GM12801 (cell line): ENCODE results near the gene C1RL.

ENCODE experiments used
- CTCF ChIP-seq: IDR thresholded peaks from one replicate; pipeline ENCODE4 v1.5.1; 2011; ENCODE audit warnings: control low read depth; ENCODE audit not compliant: insufficient read length; ENCODE audit errors: extremely low read depth

The C1RL gene

GRCh38 chr12:7081037-7081436, 28.0 kb downstream of the C1RL start:
- TF ChIP-seq CTCF, result no peak

- no peak for TF ChIP-seq CTCF
Observed at GRCh38 chr12:7079826-7080125, 29.2 kb downstream of the C1RL start.

- TF ChIP-seq CTCF, result no peak
Observed at GRCh38 chr12:7078163-7078562, 30.9 kb downstream of the C1RL start.

GRCh38 chr12:7076493-7076892, 32.5 kb downstream of the C1RL start:
- TF ChIP-seq CTCF, result no peak

- no peak for TF ChIP-seq CTCF
Observed at GRCh38 chr12:7075939-7076338, 33.1 kb downstream of the C1RL start.

GRCh38 chr12:7075518-7075917, 33.5 kb downstream of the C1RL start:
- no peak for TF ChIP-seq CTCF

- TF ChIP-seq CTCF, result no peak
Observed at GRCh38 chr12:7073946-7074345, 35.1 kb downstream of the C1RL start.

GRCh38 chr12:7072554-7072953, 36.5 kb downstream of the C1RL start:
- TF ChIP-seq CTCF, result no peak
